ENCODE data around the gene STPG2. TPM values are rescaled to one million over a fixed set of nuclear protein-coding genes. Genes with fewer than 3 reads are reported as not detected.

The STPG2 gene
- total RNA-seq, 2 experiments from 2014 or later, result not detected

GRCh38 chr4:98098764-98099163 is 44.5 kb downstream of the STPG2 start:
- POLR2A ChIA-PET, result no interaction called here
- no peaks in the 10 kb centered on the region for H3K9me2 ChIP-seq (ENCODE audit: insufficient read depth, low read length)
- H4K20me1 ChIP-seq (ENCODE audit: insufficient read depth, low read length), result no peaks in the 10 kb centered on the region
- H3K4me1 ChIP-seq (ENCODE audit: insufficient read depth, low read length, poor library complexity, severe bottlenecking), result no peaks in the 10 kb centered on the region
- H3K4me2 ChIP-seq (ENCODE audit: low read length), result no peak overlapping the region
- H3K36me3 ChIP-seq (ENCODE audit: insufficient read depth, low read length), result no peaks in the 10 kb centered on the region
- no peak overlapping the region for H3K27ac ChIP-seq (ENCODE audit: low read depth, low read length, poor library complexity, severe bottlenecking)
- H2AFZ ChIP-seq (ENCODE audit: low read length), result no peak overlapping the region
- intact Hi-C loops (cut with micrococcal nuclease; ENCODE audit: unreplicated experiment), result no loop called here
- CTCF ChIA-PET (ENCODE audit: unreplicated experiment), result no interaction called here
- DNase-seq (ENCODE audit: low spot score), result no peak
- H3K4me3 ChIP-seq (ENCODE audit: low read depth, low read length, poor library complexity, severe bottlenecking), result no peak overlapping the region
- BruUV-seq (replicated peaks), result no TSS peak
- TF ChIP-seq CTCF (conservative IDR thresholded peaks at IDR 0.05; ENCODE audit: low read length) (no peak), EZH2phosphoT487 (IDR thresholded peaks at IDR 0.05; ENCODE audit: borderline replicate concordance, low read depth, low read length) (no peak)
- H3K9me3 ChIP-seq (ENCODE audit: low read length), result no peaks in the 10 kb centered on the region
- no peaks in the 10 kb centered on the region for H3K79me2 ChIP-seq (ENCODE audit: insufficient read depth, low read depth, low read length)

GRCh38 chr4:98094118-98094517 is 49.2 kb downstream of the STPG2 start:
- TF ChIP-seq CTCF (conservative IDR thresholded peaks at IDR 0.05; ENCODE audit: low read length), result no peak
- TF ChIP-seq EZH2phosphoT487 (IDR thresholded peaks at IDR 0.05; ENCODE audit: borderline replicate concordance, low read depth, low read length), result no peak
- ChIA-PET POLR2A (interaction anchor here (0.6 kb wide), 1 partner anchor 82 kb away, joined by 3 read pairs; no protein-coding TSS in a partner anchor), CTCF (ENCODE audit: unreplicated experiment) (no interaction called here)
- no peak overlapping the region for H3K27ac ChIP-seq (ENCODE audit: low read depth, low read length, poor library complexity, severe bottlenecking)
- intact Hi-C loops (cut with micrococcal nuclease; ENCODE audit: unreplicated experiment), result no loop called here
- no peaks in the 10 kb centered on the region for H4K20me1 ChIP-seq (ENCODE audit: insufficient read depth, low read length)
- no peaks in the 10 kb centered on the region for H3K9me2 ChIP-seq (ENCODE audit: insufficient read depth, low read length)
- no peak overlapping the region for H3K4me3 ChIP-seq (ENCODE audit: low read depth, low read length, poor library complexity, severe bottlenecking)
- no peaks in the 10 kb centered on the region for H3K4me1 ChIP-seq (ENCODE audit: insufficient read depth, low read length, poor library complexity, severe bottlenecking)
- H3K36me3 ChIP-seq (ENCODE audit: insufficient read depth, low read length), result no peaks in the 10 kb centered on the region
- no TSS peak for BruUV-seq (replicated peaks)
- H3K4me2 ChIP-seq (ENCODE audit: low read length), result no peak overlapping the region
- H3K9me3 ChIP-seq (ENCODE audit: low read length), result no peaks in the 10 kb centered on the region
- H2AFZ ChIP-seq (ENCODE audit: low read length), result no peak overlapping the region
- no peak for DNase-seq (ENCODE audit: low spot score)
- no peaks in the 10 kb centered on the region for H3K79me2 ChIP-seq (ENCODE audit: insufficient read depth, low read depth, low read length)

DNA sequence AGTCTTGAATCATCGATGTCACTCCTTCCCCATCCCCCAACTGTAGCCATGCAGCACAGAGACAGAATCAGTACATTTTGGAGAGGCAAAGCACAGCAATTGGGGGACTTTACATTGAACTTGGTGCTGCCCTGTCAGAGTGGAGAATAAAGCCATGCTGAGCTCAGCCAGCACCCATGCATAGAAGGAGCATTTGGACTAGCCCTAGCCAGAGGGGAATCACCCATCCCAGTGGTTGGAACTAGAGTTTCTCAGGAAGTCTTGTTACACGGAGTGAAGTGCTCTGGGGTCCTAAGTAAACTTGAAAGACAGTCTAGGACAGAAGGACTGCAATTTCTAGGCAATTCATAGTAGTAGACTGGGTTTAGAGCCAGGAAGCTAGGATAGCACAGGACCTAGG is 49.6 kb downstream of the STPG2 start:
- Histone ChIP-seq H3K4me1 (ENCODE audit: insufficient read depth, low read length, poor library complexity, severe bottlenecking) (no peaks in the 10 kb centered on the region), H3K4me2 (ENCODE audit: low read length) (no peak overlapping the region), H3K27ac (ENCODE audit: low read depth, low read length, poor library complexity, severe bottlenecking) (no peak overlapping the region), H3K79me2 (ENCODE audit: insufficient read depth, low read depth, low read length) (no peaks in the 10 kb centered on the region), H3K4me3 (ENCODE audit: low read depth, low read length, poor library complexity, severe bottlenecking) (no peak overlapping the region), H3K36me3 (ENCODE audit: insufficient read depth, low read length) (no peaks in the 10 kb centered on the region), H4K20me1 (ENCODE audit: insufficient read depth, low read length) (no peaks in the 10 kb centered on the region), H3K9me3 (ENCODE audit: low read length) (no peaks in the 10 kb centered on the region), H2AFZ (ENCODE audit: low read length) (no peak overlapping the region), H3K9me2 (ENCODE audit: insufficient read depth, low read length) (no peaks in the 10 kb centered on the region)
- ChIA-PET POLR2A (no interaction called here), CTCF (ENCODE audit: unreplicated experiment) (no interaction called here)
- BruUV-seq (replicated peaks), result no TSS peak
- TF ChIP-seq EZH2phosphoT487 (IDR thresholded peaks at IDR 0.05; ENCODE audit: borderline replicate concordance, low read depth, low read length) (no peak), CTCF (conservative IDR thresholded peaks at IDR 0.05; ENCODE audit: low read length) (no peak)
- intact Hi-C loops (cut with micrococcal nuclease; ENCODE audit: unreplicated experiment), result no loop called here
- no peak for DNase-seq (ENCODE audit: low spot score)
